PFSK-1 (cell line): ENCODE results near the gene NKAIN2.

Experiments used
- FOXP2 ChIP-seq: optimal IDR thresholded peaks from 2 replicates; pipeline ENCODE3; 2011; ENCODE audit warnings: borderline replicate concordance, control low read depth, inconsistent platforms; ENCODE audit not compliant: insufficient read depth; ENCODE audit errors: extremely low read length, extremely low read depth
- POLR2AphosphoS5 ChIP-seq: IDR thresholded peaks from 2 replicates; pipeline ENCODE4 v1.6.1; 2012; ENCODE audit warnings: low read depth, mild to moderate bottlenecking, control low read depth, low read length, moderate library complexity
- REST ChIP-seq, 2 experiments: IDR thresholded peaks; 2 replicates each; pipeline versions ENCODE4 v1.6.1 to v1.8.0; 2011 to 2012; ENCODE audit warnings: low read depth in 2 of 2, low read length in 2 of 2, control low read depth in 1 of 2, inconsistent platforms in 1 of 2, mild to moderate bottlenecking in 1 of 2, moderate library complexity in 1 of 2; ENCODE audit not compliant: insufficient read depth in 1 of 2
- SIN3A ChIP-seq: IDR thresholded peaks from 2 replicates; pipeline ENCODE4 v1.6.1; 2012; ENCODE audit warnings: mild to moderate bottlenecking, low read length, moderate library complexity, borderline replicate concordance; ENCODE audit not compliant: insufficient read depth
- TAF1 ChIP-seq: IDR thresholded peaks from 2 replicates; pipeline ENCODE4 v1.6.1; 2012; ENCODE audit warnings: low read length, control low read depth, borderline replicate concordance; ENCODE audit not compliant: insufficient read depth

The NKAIN2 gene

GRCh38 chr6:123841067-123841896 is 37.6 kb downstream of the NKAIN2 start:
- TF ChIP-seq REST (IDR thresholded peaks at IDR 0.05; ENCODE audit: insufficient read depth in 1 of 2, low read depth in 2 of 2, low read length in 2 of 2): no peak
- no peak for TF ChIP-seq TAF1
- TF ChIP-seq POLR2AphosphoS5: no peak
- TF ChIP-seq FOXP2: no peak
- TF ChIP-seq SIN3A: no peak

- TF ChIP-seq SIN3A: no peak
Observed at GRCh38 chr6:123844011-123844410, 40.3 kb downstream of the NKAIN2 start.

- no peak for TF ChIP-seq FOXP2
- no peak for TF ChIP-seq TAF1
- TF ChIP-seq REST (IDR thresholded peaks at IDR 0.05; ENCODE audit: insufficient read depth in 1 of 2, low read depth in 2 of 2, low read length in 2 of 2): no peak
Observed at GRCh38 chr6:123848347-123848746, 44.7 kb downstream of the NKAIN2 start.

GRCh38 chr6:123849406-123849805 is 45.7 kb downstream of the NKAIN2 start:
- no peak for TF ChIP-seq SIN3A
- TF ChIP-seq POLR2AphosphoS5: no peak
- TF ChIP-seq FOXP2: no peak
- no peak for TF ChIP-seq TAF1
- no peak for TF ChIP-seq REST (IDR thresholded peaks at IDR 0.05; ENCODE audit: insufficient read depth in 1 of 2, low read depth in 2 of 2, low read length in 2 of 2)

- TF ChIP-seq TAF1: no peak
- TF ChIP-seq POLR2AphosphoS5: no peak
- TF ChIP-seq REST (IDR thresholded peaks at IDR 0.05; ENCODE audit: insufficient read depth in 1 of 2, low read depth in 2 of 2, low read length in 2 of 2): no peak
- no peak for TF ChIP-seq FOXP2
- no peak for TF ChIP-seq SIN3A
Observed at GRCh38 chr6:123850555-123850954, 46.9 kb downstream of the NKAIN2 start.
